Activated naive CD8-positive, alpha-beta T cell treated with anti-CD3 and anti-CD28 coated beads, Interleukin-2, amount 50 U/mL, for 16 hours (primary cell): ENCODE measurements around the gene BANK1.

Source experiments
- DNase-seq: peaks from one replicate; pipeline ENCODE4 v3.0.0-alpha.2; 2020; ENCODE audit warnings: low read depth, low spot score

The BANK1 gene

GRCh38 chr4:101790521-101791181 is at the start of gene BANK1:
Gene BANK1 (plus strand): TSS chr4:101790730. CDS start chr4:101790881, 151 bp downstream.
- DNase-seq, result no peak

- DNase-seq, result no peak
Observed at GRCh38 chr4:101753721-101754120, 36.8 kb upstream of the BANK1 start.

- no peak for DNase-seq
Observed at GRCh38 chr4:101756181-101756580, 34.3 kb upstream of the BANK1 start.

- no peak for DNase-seq
Observed at GRCh38 chr4:101761405-101761804, 29.1 kb upstream of the BANK1 start.

GRCh38 chr4:101762025-101762424 is 28.5 kb upstream of the BANK1 start:
- no peak for DNase-seq

GRCh38 chr4:101762534-101762933 is 28.0 kb upstream of the BANK1 start:
- no peak for DNase-seq

GRCh38 chr4:101763576-101763975 is 27.0 kb upstream of the BANK1 start:
- no peak for DNase-seq

GRCh38 chr4:101774807-101775206 is 15.7 kb upstream of the BANK1 start:
- no peak for DNase-seq

- DNase-seq, result no peak
Observed at GRCh38 chr4:101777431-101777830, 13.1 kb upstream of the BANK1 start.

- DNase-seq, result no peak
Observed at GRCh38 chr4:101780284-101780683, 10.2 kb upstream of the BANK1 start.

- DNase-seq, result no peak
Observed at GRCh38 chr4:101782546-101782945, 8.0 kb upstream of the BANK1 start.

- DNase-seq, result no peak
Observed at GRCh38 chr4:101784957-101785356, 5.6 kb upstream of the BANK1 start.

- no peak for DNase-seq
Observed at GRCh38 chr4:101785486-101785885, 5.0 kb upstream of the BANK1 start.

GRCh38 chr4:101787701-101788316 is 2.7 kb upstream of the BANK1 start:
- DNase-seq, result no peak

- DNase-seq, result no peak
Observed at GRCh38 chr4:101791182-101791558, 640 bp downstream of the BANK1 start.

GRCh38 chr4:101792056-101792590 is 1.6 kb downstream of the BANK1 start:
- DNase-seq, result no peak

GRCh38 chr4:101793397-101793796 is 2.9 kb downstream of the BANK1 start:
- no peak for DNase-seq

GRCh38 chr4:101794806-101795205 is 4.3 kb downstream of the BANK1 start:
- DNase-seq, result no peak

GRCh38 chr4:101795704-101796103 is 5.2 kb downstream of the BANK1 start:
- no peak for DNase-seq

GRCh38 chr4:101801958-101802357 is 11.4 kb downstream of the BANK1 start:
- DNase-seq, result no peak

GRCh38 chr4:101806914-101807313 is 16.4 kb downstream of the BANK1 start:
- DNase-seq, result no peak

GRCh38 chr4:101807351-101807750 is 16.8 kb downstream of the BANK1 start:
- no peak for DNase-seq

GRCh38 chr4:101813604-101814003 is 23.1 kb downstream of the BANK1 start:
- DNase-seq, result no peak
